WTC11 (cell line): ENCODE results near the gene RHBDD2. TPM values are rescaled to one million over a fixed set of nuclear protein-coding genes. Genes with fewer than 3 reads are reported as not detected.
A peak's percentile ranks its signal among the peaks of the same experiment; 100 is the strongest.
"Not testable (repeated sequence)": the region's sequence is repeated elsewhere in the genome, so short reads cannot be mapped to it uniquely, and the experiment has no call there.

Source experiments
- ATAC-seq: fragments of 200-7000 bp; cut with Tn5 transposase; 2 replicates; pipeline ENCODE4 v1.10.0; 2021; ENCODE audit warnings: mild to moderate bottlenecking, moderate library complexity
- CTCF ChIA-PET: fragments of 300-600 bp; sonication (Branson Sonifier 250); formaldehyde crosslinking; loops from one replicate; lab custom pipeline; 2021; ENCODE audit warnings: antibody characterized with exemption; lab: Charles Lee
- POLR2A ChIA-PET: fragments of 350-600 bp; sonication (Branson Sonifier 250); formaldehyde crosslinking; loops from one replicate; lab custom pipeline; 2021; ENCODE audit warnings: antibody characterized with exemption; lab: Charles Lee
- DNase-seq: peaks from one replicate; pipeline ENCODE4 v3.0.0; 2021; ENCODE audit warnings: low spot score
- H3K27ac Mint-ChIP-seq: 2 replicates; pipeline ENCODE4 v1.8.0; 2021; ENCODE audit warnings: mixed read lengths
- H3K27me3 Mint-ChIP-seq: 2 replicates; pipeline ENCODE4 v1.8.0; 2021; ENCODE audit warnings: low read depth, mild to moderate bottlenecking, moderate library complexity, mixed read lengths
- H3K36me3 Mint-ChIP-seq: 2 replicates; pipeline ENCODE4 v1.8.0; 2021; ENCODE audit warnings: mixed read lengths
- H3K4me1 Mint-ChIP-seq: 2 replicates; pipeline ENCODE4 v1.8.0; 2022; ENCODE audit warnings: mixed read lengths
- H3K4me3 Mint-ChIP-seq: 2 replicates; pipeline ENCODE4 v1.8.0; 2021; ENCODE audit warnings: mild to moderate bottlenecking, moderate library complexity, mixed read lengths
- H3K9me3 Mint-ChIP-seq: 2 replicates; pipeline ENCODE4 v1.8.0; 2021; ENCODE audit warnings: mixed read lengths
- ATF1 ChIP-seq: sonication (generic); formaldehyde crosslinking; IDR thresholded peaks from 2 replicates; pipeline ENCODE4 v1.8.1; 2023; ENCODE audit warnings: mild to moderate bottlenecking, moderate library complexity, missing genetic modification reagents
- CDX4 ChIP-seq: fragments of 250-450 bp; sonication (Bioruptor Pico); IDR thresholded peaks from 2 replicates; pipeline ENCODE4 v1.9.0; 2021; ENCODE audit warnings: moderate library complexity, mild to moderate bottlenecking, inconsistent platforms, borderline replicate concordance
- E2F4 ChIP-seq: sonication (generic); formaldehyde crosslinking; IDR thresholded peaks from 2 replicates; pipeline ENCODE4 v1.8.1; 2022; ENCODE audit warnings: low read depth, mild to moderate bottlenecking, moderate library complexity, missing genetic modification reagents, borderline replicate concordance
- ERG ChIP-seq: fragments of 250-450 bp; sonication (Bioruptor Pico); IDR thresholded peaks from 2 replicates; pipeline ENCODE4 v1.8.0; 2021; ENCODE audit warnings: mild to moderate bottlenecking
- FOXP1 ChIP-seq: sonication (generic); formaldehyde crosslinking; IDR thresholded peaks from 2 replicates; pipeline ENCODE4 v1.8.0; 2022; ENCODE audit warnings: missing genetic modification reagents, mild to moderate bottlenecking, moderate library complexity, borderline replicate concordance
- GRHL2 ChIP-seq: fragments of 250-450 bp; sonication (Bioruptor Pico); IDR thresholded peaks from 2 replicates; pipeline ENCODE4 v1.8.0; 2022; ENCODE audit warnings: mild to moderate bottlenecking, moderate library complexity; ENCODE audit not compliant: insufficient replicate concordance, severe bottlenecking
- IRF2 ChIP-seq: sonication (generic); formaldehyde crosslinking; IDR thresholded peaks from 2 replicates; pipeline ENCODE4 v1.8.0; 2022; ENCODE audit warnings: low read depth, missing genetic modification reagents, borderline replicate concordance
- MLX ChIP-seq: sonication (generic); formaldehyde crosslinking; IDR thresholded peaks from 2 replicates; pipeline ENCODE4 v1.8.1; 2023; ENCODE audit warnings: mild to moderate bottlenecking, missing genetic modification reagents, moderate library complexity
- SMAD4 ChIP-seq: sonication (generic); formaldehyde crosslinking; IDR thresholded peaks from 2 replicates; pipeline ENCODE4 v1.8.0; 2022; ENCODE audit warnings: mild to moderate bottlenecking, missing genetic modification reagents
- SOX15 ChIP-seq: fragments of 250-450 bp; sonication (Bioruptor Pico); IDR thresholded peaks from 2 replicates; pipeline ENCODE4 v1.9.0; 2021; ENCODE audit warnings: mild to moderate bottlenecking
- ZMAT4 ChIP-seq: fragments of 250-450 bp; sonication (Bioruptor Pico); IDR thresholded peaks from 2 replicates; pipeline ENCODE4 v1.9.0; 2021; ENCODE audit warnings: mild to moderate bottlenecking
- ZNF281 ChIP-seq: sonication (generic); formaldehyde crosslinking; IDR thresholded peaks from 2 replicates; pipeline ENCODE4 v1.8.0; 2023; ENCODE audit warnings: mild to moderate bottlenecking, missing genetic modification reagents
- ZNF317 ChIP-seq: sonication (generic); formaldehyde crosslinking; IDR thresholded peaks from 2 replicates; pipeline ENCODE4 v1.8.1; 2023; ENCODE audit warnings: low read depth, mild to moderate bottlenecking, moderate library complexity, missing genetic modification reagents, borderline replicate concordance
- ZNF416 ChIP-seq: fragments of 250-450 bp; sonication (Bioruptor Pico); IDR thresholded peaks from 2 replicates; pipeline ENCODE4 v1.9.0; 2021; ENCODE audit warnings: mild to moderate bottlenecking, inconsistent platforms
- ZNF532 ChIP-seq: fragments of 250-450 bp; sonication (Bioruptor Pico); IDR thresholded peaks from 2 replicates; pipeline ENCODE4 v1.9.0; 2021; ENCODE audit warnings: mild to moderate bottlenecking, borderline replicate concordance
- total RNA-seq: library from RNA; stranded (reverse); gene quantifications from 3 replicates; pipeline ENCODE4 v1.2.3, GENCODE V29; 2021

The RHBDD2 gene
- total RNA-seq, 1 experiment from 2014 or later, result 34.3 TPM

- no peak for TF ChIP-seq IRF2 (CRISPR knock-in tag)
- TF ChIP-seq SMAD4 (CRISPR knock-in tag), result no peak
- no peak for TF ChIP-seq ZNF281 (CRISPR knock-in tag)
- no peak for TF ChIP-seq CDX4 (CRISPR knock-in tag)
- no peak for TF ChIP-seq MLX (CRISPR knock-in tag)
- no peak for TF ChIP-seq ZNF416 (CRISPR knock-in tag)
- no peak for TF ChIP-seq ZMAT4
Measured at GRCh38 chr7:75861636-75862035, 17.2 kb upstream of the RHBDD2 start (continued).

- H3K36me3 Mint-ChIP-seq, H3K27ac Mint-ChIP-seq, ATAC-seq, H3K9me3 Mint-ChIP-seq, H3K27me3 Mint-ChIP-seq, CTCF ChIA-PET, H3K4me3 Mint-ChIP-seq, DNase-seq, H3K4me1 Mint-ChIP-seq: not testable (repeated sequence)
- POLR2A ChIA-PET, result interaction anchor here (0.6 to 0.7 kb wide), 2 partner anchors 65 to 222 kb away, joined by 3 read pairs; no protein-coding TSS in a partner anchor
Measured at GRCh38 chr7:75864251-75864650, 14.6 kb upstream of the RHBDD2 start.

- ChIA-PET POLR2A (no interaction called here), CTCF (interaction anchor here (0.6 to 2.9 kb wide), 18 partner anchors 12 to 452 kb away, joined by 3 to 55 read pairs (median 4); partner anchors contain the start of genes MDH2, POR and STYXL1)
- no peak for TF ChIP-seq ERG
- 0 out of 2 replicates have a peak, but pooled peaks have one; percentile 10 for TF ChIP-seq FOXP1 (CRISPR knock-in tag)
- TF ChIP-seq IRF2 (CRISPR knock-in tag), result no peak
- no peak for TF ChIP-seq ATF1 (CRISPR knock-in tag)
- TF ChIP-seq GRHL2, result no peak
- Mint-ChIP-seq H3K4me1 (no peaks in the 10 kb centered on the region), H3K27me3 (no peaks in the 10 kb centered on the region), H3K9me3 (no peaks in the 10 kb centered on the region), H3K4me3 (no peak overlapping the region), H3K36me3 (no peaks in the 10 kb centered on the region), H3K27ac (no peak overlapping the region; the same call in 1 of the 2 replicates)
- DNase-seq, result no peak
- ATAC-seq, result peak; percentile 41
Measured at GRCh38 chr7:75866114-75866488, 12.7 kb upstream of the RHBDD2 start.

GRCh38 chr7:75866489-75867389 lies 12.1 kb upstream of the RHBDD2 start:
- Mint-ChIP-seq H3K4me1 (no peaks in the 10 kb centered on the region), H3K9me3 (no peaks in the 10 kb centered on the region), H3K27ac (no peak overlapping the region; the same call in 1 of the 2 replicates), H3K4me3 (no peak overlapping the region), H3K27me3 (no peaks in the 10 kb centered on the region), H3K36me3 (no peaks in the 10 kb centered on the region)
- peak; percentile 99 for ATAC-seq
- ChIA-PET POLR2A (interaction anchor here (0.6 kb wide), 1 partner anchor 23 kb away, joined by 3 read pairs; no protein-coding TSS in a partner anchor), CTCF (interaction anchor here (0.6 to 2.9 kb wide), 32 partner anchors 8 to 451 kb away, joined by 3 to 55 read pairs (median 4); partner anchors contain the start of genes MDH2, POR, RHBDD2 and STYXL1)
- peak; percentile 73 for DNase-seq
- TF ChIP-seq ZNF532 (CRISPR knock-in tag) (no peak), E2F4 (CRISPR knock-in tag) (no peak), ZNF317 (CRISPR knock-in tag) (no peak), SOX15 (no peak)
